Mammary epithelial cell (primary cell): ENCODE results near the gene SLC39A9.

ENCODE experiments used
- CTCF ChIP-seq, 2 donors: IDR thresholded peaks in 1 of 2; conservative IDR thresholded peaks in 1 of 2; 2 replicates each; pipeline ENCODE4 v1.5.1; 2011 to 2012; ENCODE audit warnings: inconsistent platforms in 2 of 2, low read length in 2 of 2, mild to moderate bottlenecking in 2 of 2, control low read depth in 1 of 2, low read depth in 1 of 2; ENCODE audit not compliant: insufficient read depth in 1 of 2; ENCODE audit errors: extremely low read depth in 1 of 2
- EZH2 ChIP-seq: IDR thresholded peaks from 2 replicates; pipeline ENCODE4 v1.6.1; 2012; ENCODE audit warnings: low read length, inconsistent platforms, borderline replicate concordance

GRCh38 chr14:69353168-69353567 is 45.3 kb upstream of the SLC39A9 start:
- no peak for TF ChIP-seq CTCF (conservative IDR thresholded peaks at IDR 0.05 in 1 of 2, IDR thresholded peaks at IDR 0.05 in 1 of 2; ENCODE audit: extremely low read depth in 1 of 2, insufficient read depth in 1 of 2, low read depth in 1 of 2, low read length in 2 of 2)
- no peak for TF ChIP-seq EZH2
